ENCODE data around the gene SPATA18.
"Not testable (repeated sequence)": the region's sequence is repeated elsewhere in the genome, so short reads cannot be mapped to it uniquely, and the experiment has no call there.

SPATA18 gene

GRCh38 chr4:52071791-52072546 lies 20.9 kb downstream of the SPATA18 start:
- Histone ChIP-seq H3K79me2 (ENCODE audit: low read length) (no peaks in the 10 kb centered on the region), H3K36me3 (replicated peaks; ENCODE audit: low read depth, low read length) (no peaks in the 10 kb centered on the region)
- no peak for TF ChIP-seq EZH2phosphoT487 (IDR thresholded peaks at IDR 0.05; ENCODE audit: low read depth)
- no peak for TF ChIP-seq CTCF (IDR thresholded peaks at IDR 0.05; ENCODE audit: low read depth, low read length)

GRCh38 chr4:52076731-52077130 lies 25.6 kb downstream of the SPATA18 start:
- Histone ChIP-seq H3K4me2 (ENCODE audit: low read length) (no peak overlapping the region), H4K20me1 (ENCODE audit: insufficient read depth, low read length) (no peaks in the 10 kb centered on the region)

More at GRCh38 chr4:52071791-52072546, 20.9 kb downstream of the SPATA18 start:
- no peaks in the 10 kb centered on the region for H4K20me1 ChIP-seq (ENCODE audit: insufficient read depth, low read length)
- H3K27me3 ChIP-seq (ENCODE audit: low read depth, low read length): no peaks in the 10 kb centered on the region
- H3K9ac ChIP-seq (ENCODE audit: low read length): no peak overlapping the region
- H3K4me3 ChIP-seq (ENCODE audit: low read length): no peak overlapping the region
- H3K4me2 ChIP-seq (ENCODE audit: low read length): no peak overlapping the region
- H3K27ac ChIP-seq (ENCODE audit: low read length): no peak overlapping the region
- H2AFZ ChIP-seq (ENCODE audit: low read depth, low read length): no peak overlapping the region
- no peaks in the 10 kb centered on the region for H3K9me3 ChIP-seq (ENCODE audit: insufficient read depth, low read length)
- H3K4me1 ChIP-seq (ENCODE audit: low read length): no peaks in the 10 kb centered on the region

GRCh38 chr4:52079659-52080058 lies 28.6 kb downstream of the SPATA18 start:
- Histone ChIP-seq H3K9me3 (ENCODE audit: insufficient read depth, low read length) (no peaks in the 10 kb centered on the region), H2AFZ (ENCODE audit: low read depth, low read length) (no peak overlapping the region), H3K36me3 (replicated peaks; ENCODE audit: low read depth, low read length) (no peaks in the 10 kb centered on the region), H3K4me1 (ENCODE audit: low read length) (no peaks in the 10 kb centered on the region), H4K20me1 (ENCODE audit: insufficient read depth, low read length) (no peaks in the 10 kb centered on the region), H3K4me2 (ENCODE audit: low read length) (no peak overlapping the region), H3K27ac (ENCODE audit: low read length) (no peak overlapping the region), H3K27me3 (ENCODE audit: low read depth, low read length) (no peaks in the 10 kb centered on the region), H3K79me2 (ENCODE audit: low read length) (no peaks in the 10 kb centered on the region), H3K4me3 (ENCODE audit: low read length) (no peak overlapping the region), H3K9ac (ENCODE audit: low read length) (no peak overlapping the region)
- TF ChIP-seq EZH2phosphoT487 (IDR thresholded peaks at IDR 0.05; ENCODE audit: low read depth) (no peak), CTCF (IDR thresholded peaks at IDR 0.05; ENCODE audit: low read depth, low read length) (no peak)

More at GRCh38 chr4:52076731-52077130, 25.6 kb downstream of the SPATA18 start:
- no peak overlapping the region for H2AFZ ChIP-seq (ENCODE audit: low read depth, low read length)
- no peaks in the 10 kb centered on the region for H3K27me3 ChIP-seq (ENCODE audit: low read depth, low read length)
- TF ChIP-seq CTCF (IDR thresholded peaks at IDR 0.05; ENCODE audit: low read depth, low read length) (no peak), EZH2phosphoT487 (IDR thresholded peaks at IDR 0.05; ENCODE audit: low read depth) (no peak)
- H3K9me3 ChIP-seq (ENCODE audit: insufficient read depth, low read length): no peaks in the 10 kb centered on the region
- no peaks in the 10 kb centered on the region for H3K79me2 ChIP-seq (ENCODE audit: low read length)
- no peak overlapping the region for H3K4me3 ChIP-seq (ENCODE audit: low read length)
- H3K4me1 ChIP-seq (ENCODE audit: low read length): no peaks in the 10 kb centered on the region
- H3K27ac ChIP-seq (ENCODE audit: low read length): no peak overlapping the region
- no peak overlapping the region for H3K9ac ChIP-seq (ENCODE audit: low read length)
- H3K36me3 ChIP-seq (replicated peaks; ENCODE audit: low read depth, low read length): no peaks in the 10 kb centered on the region

- Histone ChIP-seq H4K20me1 (ENCODE audit: insufficient read depth, low read length) (no peaks in the 10 kb centered on the region), H3K9ac (ENCODE audit: low read length) (no peak overlapping the region), H3K4me2 (ENCODE audit: low read length) (no peak overlapping the region), H3K27me3 (ENCODE audit: low read depth, low read length) (no peaks in the 10 kb centered on the region), H3K9me3 (ENCODE audit: insufficient read depth, low read length) (no peaks in the 10 kb centered on the region), H3K27ac (ENCODE audit: low read length) (no peak overlapping the region), H3K4me3 (ENCODE audit: low read length) (no peak overlapping the region), H3K4me1 (ENCODE audit: low read length) (no peaks in the 10 kb centered on the region), H2AFZ (ENCODE audit: low read depth, low read length) (no peak overlapping the region), H3K36me3 (replicated peaks; ENCODE audit: low read depth, low read length) (no peaks in the 10 kb centered on the region), H3K79me2 (ENCODE audit: low read length) (no peaks in the 10 kb centered on the region)
- TF ChIP-seq EZH2phosphoT487 (IDR thresholded peaks at IDR 0.05; ENCODE audit: low read depth) (no peak), CTCF (IDR thresholded peaks at IDR 0.05; ENCODE audit: low read depth, low read length) (no peak)
These were observed 30.1 kb downstream of the SPATA18 start for GRCh38 chr4:52081216-52081615.

- H3K27ac ChIP-seq (ENCODE audit: low read length); H3K9ac ChIP-seq (ENCODE audit: low read length); H2AFZ ChIP-seq (ENCODE audit: low read depth, low read length); H3K36me3 ChIP-seq (replicated peaks; ENCODE audit: low read depth, low read length); H3K4me3 ChIP-seq (ENCODE audit: low read length); H3K4me1 ChIP-seq (ENCODE audit: low read length); H4K20me1 ChIP-seq (ENCODE audit: insufficient read depth, low read length); H3K27me3 ChIP-seq (ENCODE audit: low read depth, low read length); H3K4me2 ChIP-seq (ENCODE audit: low read length); H3K9me3 ChIP-seq (ENCODE audit: insufficient read depth, low read length); H3K79me2 ChIP-seq (ENCODE audit: low read length): not testable (repeated sequence)
These were observed 35.3 kb downstream of the SPATA18 start for GRCh38 chr4:52086425-52086824.
